ENCODE measurements around the gene CDKAL1.

DNA sequence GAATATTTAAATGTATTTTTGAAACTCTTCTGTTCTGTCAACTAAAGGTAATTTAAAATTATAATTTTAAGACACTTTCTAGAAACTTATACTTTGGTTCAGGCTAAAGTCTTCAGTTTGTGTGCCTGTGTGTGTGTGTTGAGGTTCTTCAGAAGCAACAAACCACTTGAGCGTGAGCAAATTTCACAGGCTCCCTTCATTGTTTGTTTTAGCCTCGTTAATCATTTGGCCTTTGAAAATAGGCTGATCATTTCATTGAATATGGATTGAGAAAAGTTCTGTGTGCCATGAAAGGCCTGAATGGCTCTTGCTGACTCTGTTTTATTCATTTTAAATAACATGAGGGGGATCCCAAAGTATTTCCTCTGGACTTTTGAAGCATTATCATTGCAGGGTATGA is 420.1 kb downstream of the CDKAL1 start:
- no peak for TF ChIP-seq GATA2 (IDR thresholded peaks at IDR 0.05; ENCODE audit: low read depth, low read length)
- TF ChIP-seq GATA3 (IDR thresholded peaks at IDR 0.05; ENCODE audit: low read depth, low read length) = no peak

All from SH-SY5Y (cell line).